Transverse colon (tissue), 4 donors: ENCODE measurements around the gene LRRC74A. TPM values are rescaled to one million over a fixed set of nuclear protein-coding genes. Genes with fewer than 3 reads are reported as not detected.

Experiments
- DNase-seq: peaks from one replicate; pipeline ENCODE4 v3.0.0-alpha.2; 2019
- H3K27ac ChIP-seq, 4 donors: fragments of 200-600 bp; sonication (generic); 2 replicates each; pipeline ENCODE4 v1.5.1; 2016 to 2018; ENCODE audit warnings: inconsistent platforms in 4 of 4
- H3K27me3 ChIP-seq: fragments of 200-600 bp; sonication (generic); 2 replicates; pipeline ENCODE4 v1.5.1; 2017; ENCODE audit warnings: inconsistent platforms
- H3K36me3 ChIP-seq, 4 donors: fragments of 200-600 bp; sonication (generic); 2 replicates each; pipeline ENCODE4 v1.5.1; 2017 to 2019; ENCODE audit warnings: inconsistent platforms in 4 of 4
- H3K4me1 ChIP-seq, 4 donors: fragments of 200-600 bp; sonication (generic); 2 replicates each; pipeline ENCODE4 v1.5.1; 2017 to 2020; ENCODE audit warnings: inconsistent platforms in 4 of 4
- H3K4me3 ChIP-seq, 4 donors: fragments of 200-600 bp; sonication (generic); 1 replicate in 1 of 4; 2 replicates in 3 of 4; pipeline versions ENCODE4 v1.5.1 to v1.6.1; 2017 to 2019; ENCODE audit warnings: inconsistent platforms in 4 of 4
- H3K9me3 ChIP-seq, 2 donors: fragments of 200-600 bp; sonication (generic); 2 replicates each; pipeline ENCODE4 v1.5.1; 2017 to 2019; ENCODE audit warnings: inconsistent platforms in 2 of 2
- EP300 ChIP-seq: sonication (generic); formaldehyde crosslinking; IDR thresholded peaks from one replicate; pipeline ENCODE4 v1.6.1; 2017; ENCODE audit warnings: antibody characterized with exemption, low read depth
- POLR2A ChIP-seq: fragments of 450-650 bp; IDR thresholded peaks from one replicate; pipeline ENCODE4 v1.6.1; 2016; ENCODE audit warnings: antibody characterized with exemption, mild to moderate bottlenecking, moderate library complexity
- POLR2AphosphoS5 ChIP-seq, 3 donors: sonication (generic); formaldehyde crosslinking; IDR thresholded peaks; one replicate each; pipeline ENCODE4 v1.6.1; 2016; ENCODE audit warnings: antibody characterized with exemption in 3 of 3
- WGBS, 2 donors: methylation state at CpG; one replicate each; pipeline ENCODE4 v1.1.5; 2018; ENCODE audit warnings: low coverage in 1 of 2; 5-methylcytosine and 5-hydroxymethylcytosine counted together
- in situ Hi-C, 4 donors: fragments of 200-750 bp; cut with MboI; loops; one replicate each; pipeline versions ENCODE4 v1.15.0 to v1.15.1; 2017; ENCODE audit warnings: low sequenced_read_pairs in 3 of 4, low pct_ligation_motif_present in 1 of 4, low pct_unique_long_range_greater_than_20kb in 1 of 4
- intact Hi-C: fragments of 100-400 bp; cut with DNase I; formaldehyde crosslinking; loops from one replicate; pipeline ENCODE4 v1.15.1; 2023; ENCODE audit warnings: low total_unique reads
- total RNA-seq, 4 donors: library from RNA; depleted of rRNA; stranded (reverse); fragments of >200 nt; gene quantifications; one replicate each; pipeline ENCODE4 v1.1.0, GENCODE V29; 2016
- TF ChIP-seq, protein P1 (sequence below), 5 experiments: fragments of 200-600 bp in 3 of 5; fragments of 450-650 bp in 2 of 5; sonication (generic) in 3 of 5; IDR thresholded peaks; 1 replicate in 2 of 5; 2 replicates in 3 of 5; pipeline ENCODE4 v1.5.1; 2016 to 2017; ENCODE audit warnings: antibody characterized with exemption in 5 of 5, inconsistent platforms in 3 of 5, mild to moderate bottlenecking in 2 of 5, moderate library complexity in 1 of 5

Gene LRRC74A
- total RNA-seq, 4 donors from 2014 or later = not detected

- Histone ChIP-seq H3K27me3 (no peaks in the 10 kb centered on the region), H3K36me3 (no peaks in the 10 kb centered on the region), H3K4me3 (no peak overlapping the region), H3K9me3 (no peaks in the 10 kb centered on the region), H3K4me1 (peaks cover 0 to 4% (median 0%) of the 10 kb centered on the region in 4 donors), H3K27ac (no peak overlapping the region)
- in situ Hi-C loops = loop anchor here in 1 of 4 donors (10.0 to 25.0 kb wide), 2 partner anchors 181 to 429 kb away; partner anchors contain the start of genes GSTZ1 and POMT2
- TF ChIP-seq POLR2AphosphoS5 (IDR thresholded peaks at IDR 0.05) = no peak
- TF ChIP-seq, protein P1, sequence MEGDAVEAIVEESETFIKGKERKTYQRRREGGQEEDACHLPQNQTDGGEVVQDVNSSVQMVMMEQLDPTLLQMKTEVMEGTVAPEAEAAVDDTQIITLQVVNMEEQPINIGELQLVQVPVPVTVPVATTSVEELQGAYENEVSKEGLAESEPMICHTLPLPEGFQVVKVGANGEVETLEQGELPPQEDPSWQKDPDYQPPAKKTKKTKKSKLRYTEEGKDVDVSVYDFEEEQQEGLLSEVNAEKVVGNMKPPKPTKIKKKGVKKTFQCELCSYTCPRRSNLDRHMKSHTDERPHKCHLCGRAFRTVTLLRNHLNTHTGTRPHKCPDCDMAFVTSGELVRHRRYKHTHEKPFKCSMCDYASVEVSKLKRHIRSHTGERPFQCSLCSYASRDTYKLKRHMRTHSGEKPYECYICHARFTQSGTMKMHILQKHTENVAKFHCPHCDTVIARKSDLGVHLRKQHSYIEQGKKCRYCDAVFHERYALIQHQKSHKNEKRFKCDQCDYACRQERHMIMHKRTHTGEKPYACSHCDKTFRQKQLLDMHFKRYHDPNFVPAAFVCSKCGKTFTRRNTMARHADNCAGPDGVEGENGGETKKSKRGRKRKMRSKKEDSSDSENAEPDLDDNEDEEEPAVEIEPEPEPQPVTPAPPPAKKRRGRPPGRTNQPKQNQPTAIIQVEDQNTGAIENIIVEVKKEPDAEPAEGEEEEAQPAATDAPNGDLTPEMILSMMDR (IDR thresholded peaks at IDR 0.05) = no peak
- TF ChIP-seq EP300 = no peak
- TF ChIP-seq POLR2A = no peak
- DNase-seq = no peak
- intact Hi-C loops = no loop called here
- 67 to 78% methylated on average over 4 to 6 of the region's 6 CpGs for WGBS, 2 donors
These were observed 57.2 kb downstream of the LRRC74A start for GRCh38 chr14:76883447-76883846.

DNA sequence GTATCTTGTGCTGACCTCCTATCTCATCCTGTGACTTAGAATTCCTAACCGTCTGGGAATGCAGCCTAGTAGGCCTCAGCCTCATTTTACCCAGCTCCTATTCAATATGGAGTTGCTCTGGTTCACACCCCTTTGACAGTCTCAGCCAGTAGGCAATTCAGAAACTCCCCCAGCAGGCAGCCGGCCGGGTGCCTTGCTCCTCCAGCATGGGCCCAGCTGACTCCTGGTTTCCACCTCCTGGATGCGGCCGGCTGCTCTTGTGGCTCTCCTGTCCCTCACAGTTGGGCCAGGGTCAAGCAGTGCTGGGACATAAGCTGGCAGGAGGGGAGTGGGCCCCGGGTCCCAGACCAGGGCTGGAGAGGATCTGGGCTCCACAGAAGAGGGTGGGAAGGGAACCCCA is 58.2 kb downstream of the LRRC74A start:
- H3K4me1 ChIP-seq = peaks cover 0 to 4% (median 0%) of the 10 kb centered on the region in 4 donors
- H3K27me3 ChIP-seq = no peaks in the 10 kb centered on the region
- in situ Hi-C loops (loop anchor here in 1 of 4 donors (10.0 to 25.0 kb wide), 2 partner anchors 180 to 428 kb away; partner anchors contain the start of genes GSTZ1 and POMT2), intact Hi-C loops (no loop called here)
- no peaks in the 10 kb centered on the region for H3K9me3 ChIP-seq
- H3K36me3 ChIP-seq = no peaks in the 10 kb centered on the region
- no peak for DNase-seq
- no peak for TF ChIP-seq EP300
- 87% methylated on average over 6 of the region's 6 CpGs; no CpG with 5 or more reads in 1 of the 2 donors for WGBS, 2 donors
- no peak overlapping the region for H3K4me3 ChIP-seq
- no peak overlapping the region for H3K27ac ChIP-seq

DNA sequence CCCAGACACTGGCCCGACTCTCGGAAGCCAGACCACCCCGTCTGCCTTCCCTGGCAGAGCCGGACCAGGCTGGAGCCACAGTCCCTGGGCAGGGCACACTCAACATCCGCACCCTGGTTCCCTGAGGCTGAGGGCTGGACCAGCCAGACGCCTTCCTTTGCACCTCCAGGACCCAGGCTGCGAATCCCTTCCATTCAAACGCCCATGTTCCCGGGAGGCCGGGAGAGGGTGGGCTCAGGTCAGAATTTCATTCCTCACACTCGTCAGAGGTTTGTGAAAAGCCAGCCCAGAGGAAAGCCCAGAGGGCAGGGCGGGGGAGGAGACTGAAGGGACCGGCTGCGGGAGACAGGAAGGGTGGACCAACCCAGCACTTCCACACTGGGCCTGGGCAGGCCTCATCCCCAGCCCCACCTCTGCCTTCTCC is 58.7 kb downstream of the LRRC74A start:
- intact Hi-C loops = no loop called here
- H3K27ac ChIP-seq = no peak overlapping the region
- WGBS, 2 donors = 80% methylated on average over 14 of the region's 14 CpGs; no CpG with 5 or more reads in 1 of the 2 donors
- H3K27me3 ChIP-seq = no peaks in the 10 kb centered on the region
- peaks cover 0 to 4% (median 0%) of the 10 kb centered on the region in 4 donors for H3K4me1 ChIP-seq
- no peaks in the 10 kb centered on the region for H3K9me3 ChIP-seq
- H3K36me3 ChIP-seq = no peaks in the 10 kb centered on the region
- no peak for TF ChIP-seq EP300
- no peak for TF ChIP-seq POLR2AphosphoS5 (IDR thresholded peaks at IDR 0.05)
- TF ChIP-seq POLR2A = no peak
- TF ChIP-seq, protein P1 (IDR thresholded peaks at IDR 0.05) = no peak
- no peak overlapping the region for H3K4me3 ChIP-seq
- no peak for DNase-seq
- in situ Hi-C loops = loop anchor here in 1 of 4 donors (10.0 to 25.0 kb wide), 2 partner anchors 180 to 427 kb away; partner anchors contain the start of genes GSTZ1 and POMT2

GRCh38 chr14:76887191-76887590 is 61.0 kb downstream of the LRRC74A start:
- no peaks in the 10 kb centered on the region for H3K36me3 ChIP-seq
- peaks cover 0 to 3% of the 10 kb centered on the region in 2 donors for H3K9me3 ChIP-seq
- intact Hi-C loops = no loop called here
- TF ChIP-seq POLR2AphosphoS5 (IDR thresholded peaks at IDR 0.05) (no peak), EP300 (no peak), POLR2A (no peak)
- TF ChIP-seq, protein P1 (IDR thresholded peaks at IDR 0.05) = no peak
- peaks cover 0 to 4% (median 0%) of the 10 kb centered on the region in 4 donors for H3K4me1 ChIP-seq
- DNase-seq = no peak
- in situ Hi-C loops = loop anchor here in 1 of 4 donors (10.0 to 25.0 kb wide), 2 partner anchors 178 to 425 kb away; partner anchors contain the start of genes GSTZ1 and POMT2
- H3K27me3 ChIP-seq = no peaks in the 10 kb centered on the region
- H3K27ac ChIP-seq = no peak overlapping the region
- WGBS, 2 donors = 41 to 48% methylated on average over 5 to 6 of the region's 6 CpGs
- no peak overlapping the region for H3K4me3 ChIP-seq
